ENCODE measurements around the gene TMEM187.
A peak's percentile ranks its signal among the peaks of the same experiment; 100 is the strongest.

The TMEM187 gene

GRCh38 chrX:154015581-154016264 is 43.2 kb downstream of the TMEM187 start:
- Histone ChIP-seq H3K4me1 (peaks cover 4% of the 10 kb centered on the region), H3K9me3 (ENCODE audit: control insufficient read depth, low read length) (no peaks in the 10 kb centered on the region), H3K4me2 (ENCODE audit: low read length) (no peak overlapping the region), H3K4me3 (ENCODE audit: low read depth, low read length) (no peak overlapping the region), H3K36me3 (ENCODE audit: control insufficient read depth, insufficient read depth, low read length) (no peaks in the 10 kb centered on the region), H3K27ac (no peak overlapping the region), H2AFZ (no peak overlapping the region), H3K79me2 (no peaks in the 10 kb centered on the region), H3K9ac (no peak overlapping the region), H3K27me3 (ENCODE audit: control insufficient read depth, insufficient read depth, low read length) (no peaks in the 10 kb centered on the region)
- no peak for TF ChIP-seq CTCF (IDR thresholded peaks at IDR 0.05)

- Histone ChIP-seq H2AFZ (no peak overlapping the region), H3K9ac (no peak overlapping the region), H3K4me2 (ENCODE audit: low read length) (no peak overlapping the region), H3K9me3 (ENCODE audit: control insufficient read depth, low read length) (no peaks in the 10 kb centered on the region), H3K27ac (no peak overlapping the region), H3K4me3 (ENCODE audit: low read depth, low read length) (no peak overlapping the region), H3K36me3 (ENCODE audit: control insufficient read depth, insufficient read depth, low read length) (no peaks in the 10 kb centered on the region), H3K4me1 (peaks cover 4% of the 10 kb centered on the region), H3K79me2 (no peaks in the 10 kb centered on the region), H3K27me3 (ENCODE audit: control insufficient read depth, insufficient read depth, low read length) (no peaks in the 10 kb centered on the region)
- TF ChIP-seq CTCF (IDR thresholded peaks at IDR 0.05): no peak
Measured at GRCh38 chrX:154016366-154017076, 44.0 kb downstream of the TMEM187 start.

- Histone ChIP-seq H3K9ac (no peak overlapping the region), H2AFZ (no peak overlapping the region), H3K9me3 (ENCODE audit: control insufficient read depth, low read length) (no peaks in the 10 kb centered on the region), H3K4me1 (peaks cover 4% of the 10 kb centered on the region), H3K79me2 (no peaks in the 10 kb centered on the region), H3K36me3 (ENCODE audit: control insufficient read depth, insufficient read depth, low read length) (no peaks in the 10 kb centered on the region), H3K27me3 (ENCODE audit: control insufficient read depth, insufficient read depth, low read length) (no peaks in the 10 kb centered on the region), H3K4me2 (ENCODE audit: low read length) (no peak overlapping the region), H3K27ac (no peak overlapping the region), H3K4me3 (ENCODE audit: low read depth, low read length) (no peak overlapping the region)
- TF ChIP-seq CTCF (IDR thresholded peaks at IDR 0.05): no peak
Measured at GRCh38 chrX:154017766-154018517, 45.4 kb downstream of the TMEM187 start.

GRCh38 chrX:154018518-154019060 is 46.0 kb downstream of the TMEM187 start:
- Histone ChIP-seq H3K4me3 (ENCODE audit: low read depth, low read length) (peak overlapping the region; percentile 42), H3K4me1 (peaks cover 4% of the 10 kb centered on the region), H2AFZ (peak overlapping the region; percentile 50), H3K9me3 (ENCODE audit: control insufficient read depth, low read length) (no peaks in the 10 kb centered on the region), H3K27me3 (ENCODE audit: control insufficient read depth, insufficient read depth, low read length) (no peaks in the 10 kb centered on the region), H3K79me2 (no peaks in the 10 kb centered on the region), H3K27ac (no peak overlapping the region), H3K4me2 (ENCODE audit: low read length) (peak overlapping the region; percentile 59), H3K9ac (no peak overlapping the region), H3K36me3 (ENCODE audit: control insufficient read depth, insufficient read depth, low read length) (no peaks in the 10 kb centered on the region)
- TF ChIP-seq CTCF (IDR thresholded peaks at IDR 0.05): no peak
